A549 (cell line): Measurements from ENCODE around the gene ATP13A2.

Experiments used
- CEBPB ChIP-seq, 2 experiments: fragments of >200 bp in 1 of 2; sonication (Bioruptor Twin) in 1 of 2; formaldehyde crosslinking in 1 of 2; IDR thresholded peaks; 2 replicates each; pipeline ENCODE4 v1.6.1; 2012 to 2016
- ESRRA ChIP-seq: fragments of 150-350 bp; IDR thresholded peaks from 2 replicates; pipeline ENCODE4 v1.6.1; 2014; ENCODE audit warnings: mild to moderate bottlenecking, low read length, borderline replicate concordance
- JUN ChIP-seq, 2 experiments: fragments of >200 bp; sonication (Bioruptor Twin); formaldehyde crosslinking; IDR thresholded peaks; 2 replicates in 1 of 2; 3 replicates in 1 of 2; pipeline ENCODE4 v1.6.1; 2016 to 2017
- REST ChIP-seq: fragments of 200-600 bp; sonication (generic); IDR thresholded peaks from 2 replicates; pipeline ENCODE4 v1.6.1; 2016; ENCODE audit warnings: antibody characterized with exemption, mild to moderate bottlenecking, moderate library complexity
- SREBF2 ChIP-seq: fragments of 450-650 bp; IDR thresholded peaks from 2 replicates; pipeline ENCODE4 v1.6.1; 2014; ENCODE audit warnings: mild to moderate bottlenecking, moderate library complexity
- TF ChIP-seq, protein P1 (sequence below): fragments of >200 bp; sonication (Bioruptor Twin); formaldehyde crosslinking; IDR thresholded peaks from 3 replicates; pipeline ENCODE4 v1.5.1; 2016

DNA sequence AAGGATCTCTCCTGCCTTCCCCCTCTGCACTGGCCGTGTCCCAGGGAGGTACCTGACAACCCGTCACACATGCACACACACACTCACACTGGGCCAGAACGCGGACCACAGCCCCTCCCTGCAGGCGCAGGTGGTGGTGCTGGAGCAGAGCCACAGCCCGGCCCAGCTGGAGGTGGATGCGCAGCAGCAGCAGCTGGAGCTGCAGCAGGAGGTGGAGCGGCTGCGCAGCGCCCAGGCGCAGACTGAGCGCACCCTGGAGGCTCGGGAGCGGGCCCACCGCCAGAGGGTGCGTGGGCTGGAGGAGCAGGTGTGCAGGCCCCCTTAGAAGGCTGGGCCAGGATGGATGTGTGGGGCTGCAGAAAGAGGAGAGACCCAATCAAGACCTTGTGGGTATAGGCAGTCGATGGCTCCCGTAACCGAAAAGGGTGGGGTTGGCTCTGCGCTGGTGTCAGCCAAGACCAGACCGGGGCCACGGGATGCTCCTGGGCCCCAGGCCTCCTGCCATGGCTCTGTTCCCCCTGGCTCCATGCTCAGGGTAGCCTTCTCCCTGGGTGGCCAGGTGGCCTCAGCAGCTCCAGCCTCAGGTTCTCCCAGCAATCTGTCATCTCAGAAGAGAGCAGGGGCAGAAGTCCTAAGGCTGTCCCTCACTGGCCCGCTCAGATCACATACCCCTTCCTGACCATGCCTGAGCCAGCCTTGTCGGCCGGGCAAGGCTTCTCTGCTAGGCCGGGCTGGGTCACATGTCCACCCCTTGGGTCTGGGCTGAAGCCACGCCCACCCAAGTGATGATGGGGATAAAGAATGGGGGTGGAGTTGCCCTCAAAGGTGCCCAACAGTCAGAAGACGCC is 40.2 kb downstream of the ATP13A2 start:
- TF ChIP-seq ESRRA = no peak
- no peak for TF ChIP-seq SREBF2
- TF ChIP-seq, protein P1, sequence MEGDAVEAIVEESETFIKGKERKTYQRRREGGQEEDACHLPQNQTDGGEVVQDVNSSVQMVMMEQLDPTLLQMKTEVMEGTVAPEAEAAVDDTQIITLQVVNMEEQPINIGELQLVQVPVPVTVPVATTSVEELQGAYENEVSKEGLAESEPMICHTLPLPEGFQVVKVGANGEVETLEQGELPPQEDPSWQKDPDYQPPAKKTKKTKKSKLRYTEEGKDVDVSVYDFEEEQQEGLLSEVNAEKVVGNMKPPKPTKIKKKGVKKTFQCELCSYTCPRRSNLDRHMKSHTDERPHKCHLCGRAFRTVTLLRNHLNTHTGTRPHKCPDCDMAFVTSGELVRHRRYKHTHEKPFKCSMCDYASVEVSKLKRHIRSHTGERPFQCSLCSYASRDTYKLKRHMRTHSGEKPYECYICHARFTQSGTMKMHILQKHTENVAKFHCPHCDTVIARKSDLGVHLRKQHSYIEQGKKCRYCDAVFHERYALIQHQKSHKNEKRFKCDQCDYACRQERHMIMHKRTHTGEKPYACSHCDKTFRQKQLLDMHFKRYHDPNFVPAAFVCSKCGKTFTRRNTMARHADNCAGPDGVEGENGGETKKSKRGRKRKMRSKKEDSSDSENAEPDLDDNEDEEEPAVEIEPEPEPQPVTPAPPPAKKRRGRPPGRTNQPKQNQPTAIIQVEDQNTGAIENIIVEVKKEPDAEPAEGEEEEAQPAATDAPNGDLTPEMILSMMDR = no peak
- TF ChIP-seq REST = no peak
- no peak for TF ChIP-seq CEBPB (IDR thresholded peaks at IDR 0.05)
- no peak for TF ChIP-seq JUN (IDR thresholded peaks at IDR 0.05)
